Erythroblast (primary cell): ENCODE data around the gene PC.

ENCODE experiments used
- GATA1 ChIP-seq: IDR thresholded peaks from 2 replicates; pipeline ENCODE4 v1.6.1; 2011; ENCODE audit warnings: low read depth, mild to moderate bottlenecking, control low read depth, low read length, moderate library complexity
- POLR2A ChIP-seq: IDR thresholded peaks from 2 replicates; pipeline ENCODE4 v1.6.1; 2011; ENCODE audit warnings: mild to moderate bottlenecking, low read length

GRCh38 chr11:66823700-66824099, 134.5 kb downstream of the PC start:
- TF ChIP-seq POLR2A (no peak), GATA1 (no peak)
